H1 (cell line): ENCODE data around the gene PLK5. TPM values are rescaled to one million over a fixed set of nuclear protein-coding genes. Genes with fewer than 3 reads are reported as not detected.

ENCODE experiments used
- CTCF ChIA-PET: fragments of 300-600 bp; sonication (Branson Sonifier 250); formaldehyde crosslinking; loops from one replicate; lab custom pipeline; 2021; ENCODE audit not compliant: partially characterized antibody; lab: Charles Lee
- POLR2A ChIA-PET: fragments of 300-600 bp; sonication (Branson Sonifier 250); formaldehyde crosslinking; loops from one replicate; lab custom pipeline; 2021; ENCODE audit warnings: inconsistent platforms; ENCODE audit not compliant: partially characterized antibody; lab: Charles Lee
- DNase-seq, 2 experiments: peaks; one replicate each; pipeline versions ENCODE4 v3.0.0 to v3.0.0-alpha.2; 2010 to 2022; ENCODE audit warnings: low spot score in 2 of 2, low read depth in 1 of 2, mixed read lengths in 1 of 2
- FAIRE-seq: peaks from 2 replicates; lab custom pipeline; 2011; peaks lifted over from hg19 to GRCh38; lab: Jason Lieb, UNC
- H2AFZ ChIP-seq: 2 replicates; pipeline ENCODE4 v1.8.1; 2012; ENCODE audit warnings: low read length, inconsistent platforms
- H2AK5ac ChIP-seq: 2 replicates; pipeline ENCODE4 v1.6.1; 2013; ENCODE audit warnings: low read depth, low read length
- H2BK120ac ChIP-seq: replicated peaks from 2 replicates; pipeline ENCODE3; 2013; ENCODE audit warnings: low read depth, low read length, inconsistent platforms
- H2BK12ac ChIP-seq: 2 replicates; pipeline ENCODE4 v1.6.1; 2013; ENCODE audit warnings: low read depth, low read length
- H2BK15ac ChIP-seq: 2 replicates; pipeline ENCODE4 v1.6.1; 2013; ENCODE audit warnings: low read length
- H2BK20ac ChIP-seq: 2 replicates; pipeline ENCODE4 v1.6.1; 2013; ENCODE audit warnings: low read length
- H2BK5ac ChIP-seq: 2 replicates; pipeline ENCODE4 v1.6.1; 2013; ENCODE audit warnings: low read depth, low read length
- H3K14ac ChIP-seq: 2 replicates; pipeline ENCODE4 v1.6.1; 2013; ENCODE audit warnings: inconsistent platforms; ENCODE audit not compliant: insufficient read length
- H3K18ac ChIP-seq: 2 replicates; pipeline ENCODE4 v1.6.1; 2013; ENCODE audit warnings: low read length; ENCODE audit errors: extremely low read depth
- H3K23ac ChIP-seq: 2 replicates; pipeline ENCODE4 v1.6.1; 2013; ENCODE audit warnings: inconsistent platforms; ENCODE audit not compliant: insufficient read length
- H3K23me2 ChIP-seq: 2 replicates; pipeline ENCODE4 v1.6.1; 2013; ENCODE audit warnings: low read depth, low read length
- H3K27ac ChIP-seq: 2 replicates; pipeline ENCODE4 v1.6.1; 2011; ENCODE audit warnings: low read depth, low read length, inconsistent platforms
- H3K27me3 ChIP-seq, 4 experiments: replicated peaks in 1 of 4; 1 replicate in 1 of 4; 2 replicates in 3 of 4; pipeline versions ENCODE4 v1.6.1 to v1.8.1; 2011 to 2013; ENCODE audit warnings: low read length in 3 of 4, mild to moderate bottlenecking in 3 of 4, inconsistent platforms in 2 of 4, mixed read lengths in 2 of 4, moderate library complexity in 1 of 4; ENCODE audit not compliant: control insufficient read depth in 3 of 4, insufficient read depth in 3 of 4; ENCODE audit errors: extremely low read depth in 1 of 4
- H3K36me3 ChIP-seq, 4 experiments: 2 replicates each; pipeline versions ENCODE4 v1.6.1 to v1.8.1; 2011 to 2013; ENCODE audit warnings: mild to moderate bottlenecking in 4 of 4, low read length in 3 of 4, moderate library complexity in 2 of 4, control low read depth in 1 of 4, inconsistent platforms in 1 of 4; ENCODE audit not compliant: insufficient read depth in 4 of 4, control insufficient read depth in 2 of 4
- H3K4ac ChIP-seq: replicated peaks from 2 replicates; pipeline ENCODE3; 2013; ENCODE audit warnings: low read length, low read depth, mixed read lengths, inconsistent platforms; ENCODE audit not compliant: insufficient read length
- H3K4me1 ChIP-seq, 4 experiments: replicated peaks in 1 of 4; 1 replicate in 1 of 4; 2 replicates in 3 of 4; pipeline versions ENCODE4 v1.6.1 to v1.8.1; 2011 to 2013; ENCODE audit warnings: low read length in 3 of 4, inconsistent platforms in 2 of 4, mixed read lengths in 1 of 4; ENCODE audit not compliant: insufficient read depth in 4 of 4, control insufficient read depth in 3 of 4
- H3K4me2 ChIP-seq, 2 experiments: 2 replicates each; pipeline versions ENCODE4 v1.6.1 to v1.8.1; 2011 to 2013; ENCODE audit warnings: low read depth in 2 of 2, low read length in 2 of 2, control low read depth in 1 of 2, inconsistent platforms in 1 of 2, mild to moderate bottlenecking in 1 of 2; ENCODE audit not compliant: insufficient read depth in 1 of 2
- H3K4me3 ChIP-seq, 4 experiments: fragments of 200-600, 300-600 bp in 1 of 4; sonication (generic), shearing (Covaris generic), sonication (Bioruptor Twin) in 1 of 4; 2 replicates each; pipeline versions ENCODE4 v1.5.1 to v1.8.1; 2011 to 2016; ENCODE audit warnings: low read length in 4 of 4, low read depth in 3 of 4, control low read depth in 2 of 4, inconsistent platforms in 2 of 4, mild to moderate bottlenecking in 2 of 4, mixed read lengths in 1 of 4, moderate library complexity in 1 of 4; ENCODE audit not compliant: insufficient read depth in 2 of 4; ENCODE audit errors: extremely low read depth in 1 of 4
- H3K56ac ChIP-seq: replicated peaks from 2 replicates; pipeline ENCODE3; 2013; ENCODE audit warnings: low read depth, mild to moderate bottlenecking, mixed read lengths, low read length, inconsistent platforms; ENCODE audit not compliant: insufficient read length
- H3K79me1 ChIP-seq: 2 replicates; pipeline ENCODE4 v1.6.1; 2013; ENCODE audit warnings: low read depth, low read length, control low read depth
- H3K79me2 ChIP-seq, 2 experiments: 2 replicates each; pipeline versions ENCODE4 v1.6.1 to v1.8.1; 2012 to 2013; ENCODE audit warnings: low read length in 2 of 2, mild to moderate bottlenecking in 2 of 2, inconsistent platforms in 1 of 2; ENCODE audit not compliant: insufficient read depth in 2 of 2, control insufficient read depth in 1 of 2
- H3K9ac ChIP-seq, 4 experiments: replicated peaks in 1 of 4; 1 replicate in 1 of 4; 2 replicates in 3 of 4; pipeline versions ENCODE4 v1.6.1 to v1.8.1; 2011 to 2013; ENCODE audit warnings: low read depth in 3 of 4, low read length in 3 of 4, control low read depth in 2 of 4, mild to moderate bottlenecking in 2 of 4, moderate library complexity in 2 of 4, inconsistent platforms in 1 of 4; ENCODE audit errors: extremely low read depth in 1 of 4
- H3K9me3 ChIP-seq, 2 experiments: 2 replicates each; pipeline versions ENCODE4 v1.6.1 to v1.8.1; 2012 to 2013; ENCODE audit warnings: mild to moderate bottlenecking in 2 of 2, moderate library complexity in 2 of 2, control low read depth in 1 of 2, inconsistent platforms in 1 of 2, low read depth in 1 of 2, low read length in 1 of 2, mixed read lengths in 1 of 2; ENCODE audit not compliant: insufficient read depth in 2 of 2
- H4K20me1 ChIP-seq, 2 experiments: replicated peaks in 1 of 2; 2 replicates each; pipeline versions ENCODE3 to v1.8.1; 2011 to 2013; ENCODE audit warnings: inconsistent platforms in 2 of 2, low read length in 2 of 2, mild to moderate bottlenecking in 1 of 2; ENCODE audit not compliant: insufficient read depth in 2 of 2, control insufficient read depth in 1 of 2
- H4K5ac ChIP-seq: 2 replicates; pipeline ENCODE4 v1.6.1; 2013; ENCODE audit warnings: low read length, low read depth, mixed read lengths, inconsistent platforms; ENCODE audit not compliant: insufficient read length
- H4K8ac ChIP-seq: 2 replicates; pipeline ENCODE4 v1.8.0; 2013; ENCODE audit warnings: mild to moderate bottlenecking, moderate library complexity, low read length, inconsistent platforms; ENCODE audit not compliant: insufficient read depth; ENCODE audit errors: extremely low read depth
- H4K91ac ChIP-seq: replicated peaks from 2 replicates; pipeline ENCODE3; 2013; ENCODE audit warnings: low read length, mixed read lengths, inconsistent platforms; ENCODE audit not compliant: insufficient read length
- CREB1 ChIP-seq: IDR thresholded peaks from 2 replicates; pipeline ENCODE4 v1.6.1; 2012; ENCODE audit warnings: inconsistent platforms
- KDM1A ChIP-seq: fragments of 200-600, 300-600 bp; sonication (generic); IDR thresholded peaks from 2 replicates; pipeline ENCODE4 v1.7.1; 2016; ENCODE audit warnings: mild to moderate bottlenecking, low read length, borderline replicate concordance
- POLR2A ChIP-seq, 2 experiments: IDR thresholded peaks; 1 replicate in 1 of 2; 2 replicates in 1 of 2; pipeline ENCODE4 v1.6.1; 2011; ENCODE audit warnings: low read depth in 2 of 2, low read length in 2 of 2, mild to moderate bottlenecking in 2 of 2; ENCODE audit errors: control extremely low read depth in 1 of 2
- RAD21 ChIP-seq, 2 experiments: IDR thresholded peaks in 1 of 2; conservative IDR thresholded peaks in 1 of 2; 2 replicates each; pipeline ENCODE4 v1.6.1; 2011; ENCODE audit warnings: low read depth in 2 of 2, low read length in 2 of 2, improper control_type of control experiment in 1 of 2, inconsistent platforms in 1 of 2, mild to moderate bottlenecking in 1 of 2, moderate library complexity in 1 of 2
- RFX5 ChIP-seq: IDR thresholded peaks from 2 replicates; pipeline ENCODE4 v1.6.1; 2011; ENCODE audit warnings: low read depth, low read length, improper control_type of control experiment, borderline replicate concordance
- RNF2 ChIP-seq: fragments of 200-900, 300-1000 bp; sonication (generic); IDR thresholded peaks from 2 replicates; pipeline ENCODE4 v1.7.1; 2016; ENCODE audit warnings: borderline replicate concordance, low read depth, mild to moderate bottlenecking, antibody characterized with exemption, low read length; ENCODE audit not compliant: poor library complexity, severe bottlenecking; ENCODE audit errors: missing control alignments
- SIN3A ChIP-seq, 2 experiments: IDR thresholded peaks in 1 of 2; conservative IDR thresholded peaks in 1 of 2; 2 replicates each; pipeline ENCODE4 v1.6.1; 2011 to 2012; ENCODE audit warnings: low read length in 2 of 2, improper control_type of control experiment in 1 of 2, low read depth in 1 of 2, mild to moderate bottlenecking in 1 of 2
- TAF7 ChIP-seq: optimal IDR thresholded peaks from 2 replicates; pipeline ENCODE3; 2011; ENCODE audit warnings: low read depth, mild to moderate bottlenecking, inconsistent platforms, low read length, moderate library complexity, borderline replicate concordance
- ZNF274 ChIP-seq: IDR thresholded peaks from 2 replicates; pipeline ENCODE4 v1.7.0; 2012; ENCODE audit warnings: low read length, borderline replicate concordance; ENCODE audit errors: extremely low read depth
- WGBS, 2 experiments: shearing (Covaris generic) in 1 of 2; methylation state at CpG; one replicate each; pipeline versions ENCODE4 v1.1.6 to v1.1.7; 2013 to 2015; ENCODE audit warnings: low lambda C conversion rate in 2 of 2, mixed read lengths in 2 of 2, inconsistent platforms in 1 of 2, low coverage in 1 of 2, missing lambda C conversion rate in 1 of 2; ENCODE audit not compliant: insufficient replicate concordance in 2 of 2, insufficient coverage in 1 of 2, insufficient read length in 1 of 2; ENCODE audit errors: extremely low coverage in 1 of 2, missing lambda C conversion rate in 1 of 2; 5-methylcytosine and 5-hydroxymethylcytosine counted together
- polyA plus RNA-seq, 7 experiments: library from polyadenylated mRNA; depleted of rRNA in 3 of 7; stranded (reverse) in 5 of 7; unstranded in 2 of 7; fragments of >200 nt in 5 of 7; fragments of 200-250 nt in 2 of 7; gene quantifications; 1 replicate in 5 of 7; 2 replicates in 1 of 7; 4 replicates in 1 of 7; pipeline versions ENCODE4 v1.2.1 to v1.2.3, GENCODE V29; 2011 to 2013; ENCODE audit warnings: missing spikeins in 2 of 7, mixed read lengths in 2 of 7
- total RNA-seq: library from RNA; stranded (reverse); fragmentation: NEBNext Ultra II Directional; extraction: Animal tissue kit (Norgen Biotek cat#: 25700); gene quantifications from 2 replicates; pipeline ENCODE4 v1.2.1, GENCODE V29; 2021

Gene PLK5
- total and polyA plus RNA-seq, 2 of the 8 experiments (the other 6 are each of a cell fraction or from before 2014, with no cell fraction given) = 0.43 to 0.45 TPM

DNA sequence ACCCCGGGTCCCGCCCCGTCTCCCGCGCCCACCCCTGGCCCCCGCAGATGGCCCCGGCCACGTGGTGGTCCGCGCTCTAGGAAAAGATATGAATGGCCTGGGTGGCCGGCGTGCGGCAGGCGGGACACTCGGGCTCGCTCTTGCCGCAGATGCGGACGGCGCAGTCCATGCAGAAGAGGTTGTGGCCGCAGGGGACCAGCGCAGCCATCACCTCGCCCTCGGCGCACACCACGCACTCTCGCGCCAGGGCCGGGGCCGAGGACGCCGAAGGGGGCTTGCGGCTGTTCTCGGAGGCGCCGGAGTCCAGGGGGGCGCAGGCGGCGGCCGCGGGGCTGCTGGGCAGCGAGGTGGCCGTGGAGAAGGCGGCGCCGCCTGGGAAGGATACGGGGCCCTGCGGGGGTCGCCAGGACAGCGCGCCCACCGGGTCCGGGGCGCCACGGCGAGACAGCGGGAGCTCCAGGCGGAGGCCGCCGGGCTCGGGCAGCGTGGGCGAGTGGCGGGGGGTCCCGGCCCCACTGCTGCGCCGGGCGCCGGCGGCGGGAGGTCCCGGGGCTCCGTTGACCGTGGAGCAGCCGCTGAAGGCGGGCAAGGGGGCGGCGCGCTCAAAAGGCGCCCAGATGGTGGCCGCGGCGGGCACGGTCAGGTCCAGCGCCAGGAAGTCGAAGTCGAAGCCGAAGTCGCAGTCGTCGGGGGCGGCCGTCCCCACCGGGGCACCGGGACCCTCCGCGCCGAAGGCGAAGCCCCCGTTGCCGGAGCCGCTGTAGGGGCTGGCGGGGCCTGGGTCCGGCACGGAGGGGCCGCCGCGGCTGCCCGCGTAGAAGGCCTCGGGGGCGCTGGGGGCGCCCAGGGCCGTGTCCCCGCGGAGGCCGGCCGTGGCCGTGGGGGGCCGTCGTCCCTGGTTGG lies 31.9 kb downstream of the PLK5 start:
- Histone ChIP-seq H4K8ac (no peak overlapping the region; the same call in 1 of the 2 replicates), H3K27ac (no peak overlapping the region), H3K4me3 (no peak overlapping the region), H2BK5ac (no peak overlapping the region), H3K23ac (no peak overlapping the region), H2BK12ac (no peak overlapping the region), H2AFZ (no peak overlapping the region), H2BK120ac (no peak overlapping the region), H3K9me3 (no peaks in the 10 kb centered on the region), H3K18ac (no peak overlapping the region), H3K27me3 (no peaks in the 10 kb centered on the region), H3K14ac (no peak overlapping the region), H3K36me3 (peaks cover 0 to 16% (median 1%) of the 10 kb centered on the region in 4 experiments; a peak in 4 of 8 replicates), H3K56ac (no peak overlapping the region), H3K4me2 (no peak overlapping the region), H2BK20ac (no peak overlapping the region), H3K4ac (no peak overlapping the region), H2AK5ac (no peak overlapping the region), H4K91ac (no peak overlapping the region), H3K9ac (no peak overlapping the region), H3K23me2 (no peaks in the 10 kb centered on the region), H2BK15ac (no peak overlapping the region), H3K79me2 (peaks cover 0 to 18% of the 10 kb centered on the region in 2 experiments; a peak in 2 of 4 replicates), H4K5ac (no peak overlapping the region), H3K79me1 (peaks cover 15% of the 10 kb centered on the region), H4K20me1 (peaks cover 13 to 30% of the 10 kb centered on the region in 2 experiments), H3K4me1 (no peaks in the 10 kb centered on the region; a peak in 1 of 7 replicates)
- POLR2A ChIA-PET = interaction anchor here (0.6 kb wide), 1 partner anchor 8 kb away, joined by 3 read pairs; no protein-coding TSS in a partner anchor
- DNase-seq (no peak), FAIRE-seq (no peak)
- 94% methylated on average over 22 of the region's 121 CpGs; no CpG with 5 or more reads in 1 of the 2 experiments for WGBS, 2 experiments
- CTCF ChIA-PET = no interaction called here
- TF ChIP-seq RNF2 (no peak), RAD21 (IDR thresholded peaks at IDR 0.05 in 1 of 2, conservative IDR thresholded peaks at IDR 0.05 in 1 of 2; ENCODE audit: low read depth in 2 of 2, low read length in 2 of 2) (no peak), CREB1 (no peak), POLR2A (IDR thresholded peaks at IDR 0.05; ENCODE audit: control extremely low read depth in 1 of 2, low read depth in 2 of 2, low read length in 2 of 2) (no peak), RFX5 (no peak), SIN3A (conservative IDR thresholded peaks at IDR 0.05 in 1 of 2, IDR thresholded peaks at IDR 0.05 in 1 of 2; ENCODE audit: low read depth in 1 of 2, low read length in 2 of 2) (no peak), TAF7 (no peak), ZNF274 (no peak), KDM1A (no peak)
